GM23248 (cell line): ENCODE measurements around the gene KIF6.

ENCODE experiments used
- EZH2 ChIP-seq: fragments of 200-600 bp; sonication (generic); IDR thresholded peaks from 2 replicates; pipeline ENCODE4 v1.6.1; 2018; ENCODE audit warnings: antibody characterized with exemption, mild to moderate bottlenecking; ENCODE audit not compliant: insufficient read depth, poor library complexity, severe bottlenecking
- EZH2phosphoT487 ChIP-seq: fragments of 200-600 bp; sonication (generic); IDR thresholded peaks from 2 replicates; pipeline ENCODE4 v1.6.1; 2018; ENCODE audit warnings: antibody characterized with exemption, moderate library complexity, mild to moderate bottlenecking, low read depth; ENCODE audit not compliant: insufficient read depth

DNA sequence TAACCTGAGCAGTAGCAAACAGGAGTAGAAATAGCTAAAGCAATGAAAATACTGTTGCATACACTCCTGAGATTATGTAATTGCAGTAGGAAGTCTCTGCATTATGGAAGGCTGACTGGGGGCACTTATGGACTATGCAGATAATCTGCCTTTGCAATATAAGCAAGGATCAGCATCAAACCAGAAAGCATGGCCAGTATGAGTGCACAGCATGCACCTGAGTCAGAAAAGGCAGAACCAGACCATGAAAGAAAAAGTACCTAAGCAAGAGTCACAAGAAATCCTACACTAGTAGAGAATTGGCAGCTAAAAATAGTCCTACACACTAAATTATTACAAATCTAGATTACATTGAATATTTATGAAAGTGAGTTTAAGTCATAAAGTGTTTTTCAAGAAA, 164.3 kb downstream of the KIF6 start:
- no peak for TF ChIP-seq EZH2phosphoT487
- TF ChIP-seq EZH2: no peak
